Measurements from ENCODE around the gene TAS2R1. TPM values are rescaled to one million over a fixed set of nuclear protein-coding genes. Genes with fewer than 3 reads are reported as not detected.

The TAS2R1 gene
- total RNA-seq, 1 experiment from 2014 or later: not detected

DNA sequence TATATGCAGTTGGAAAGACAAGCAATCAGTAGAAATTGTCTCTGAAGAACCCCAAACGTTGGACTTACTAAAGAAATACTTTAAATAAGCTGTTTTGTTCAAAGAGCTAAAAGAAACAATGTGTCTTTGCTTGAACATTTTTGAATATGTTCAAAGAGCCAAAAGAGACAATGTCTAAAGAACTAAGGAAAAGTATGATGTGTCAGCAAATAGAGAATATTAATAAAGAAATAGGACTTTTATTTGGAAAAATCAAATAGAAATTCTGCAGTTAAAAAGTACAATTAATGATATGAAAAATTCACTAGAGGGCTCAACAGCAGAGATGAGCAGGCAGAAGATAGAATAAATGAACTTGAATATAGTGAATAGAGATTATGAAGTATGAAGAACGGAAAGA lies 19.2 kb downstream of the TAS2R1 start:
- intact Hi-C loops (cut with micrococcal nuclease): no loop called here
- ChIA-PET POLR2A (no interaction called here), RAD21 (ENCODE audit: low non-redundant PET in 1 of 2, low total read pairs in 2 of 2, uncharacterized antibody in 2 of 2, unreplicated experiment in 2 of 2) (no interaction called here), CTCF (no interaction called here)
- Histone ChIP-seq H3K36me3 (ENCODE audit: control insufficient read depth in 1 of 2, insufficient read depth in 2 of 2, low read length in 2 of 2) (no peaks in the 10 kb centered on the region), H3K9me2 (ENCODE audit: insufficient read depth) (no peaks in the 10 kb centered on the region), H3K79me2 (ENCODE audit: insufficient read depth, low read length) (no peaks in the 10 kb centered on the region), H3K4me3 (replicated peaks in 1 of 2; ENCODE audit: low read depth in 1 of 2, low read length in 2 of 2) (no peak overlapping the region), H2AFZ (ENCODE audit: low read depth, low read length, poor library complexity, severe bottlenecking) (no peak overlapping the region), H3K4me1 (ENCODE audit: control insufficient read depth in 1 of 2, insufficient read depth in 2 of 2, low read length in 2 of 2) (no peaks in the 10 kb centered on the region), H3K9me3 (ENCODE audit: control insufficient read depth in 1 of 2, insufficient read depth in 1 of 2, low read depth in 1 of 2, low read length in 2 of 2) (no peaks in the 10 kb centered on the region; a peak in 1 of 4 replicates), H3K27ac (ENCODE audit: low read depth, low read length) (no peak overlapping the region), H3K27me3 (ENCODE audit: insufficient read depth, low read length) (no peaks in the 10 kb centered on the region), H3K4me2 (ENCODE audit: low read length) (no peak overlapping the region), H3K9ac (ENCODE audit: low read length) (no peak overlapping the region), H4K20me1 (ENCODE audit: insufficient read depth) (no peaks in the 10 kb centered on the region)
- ATAC-seq (no peak), DNase-seq (ENCODE audit: low read depth, low spot score) (no peak)
- BruUV-seq (replicated peaks): no TSS peak
- TF ChIP-seq SRF (IDR thresholded peaks at IDR 0.05; ENCODE audit: low read depth): no peak
- TF ChIP-seq JUND (IDR thresholded peaks at IDR 0.05): no peak
- no peak for TF ChIP-seq EGR1 (IDR thresholded peaks at IDR 0.05; ENCODE audit: low read depth)
- TF ChIP-seq, protein P1, sequence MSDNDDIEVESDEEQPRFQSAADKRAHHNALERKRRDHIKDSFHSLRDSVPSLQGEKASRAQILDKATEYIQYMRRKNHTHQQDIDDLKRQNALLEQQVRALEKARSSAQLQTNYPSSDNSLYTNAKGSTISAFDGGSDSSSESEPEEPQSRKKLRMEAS (IDR thresholded peaks at IDR 0.05): no peak
- TF ChIP-seq ZFX (IDR thresholded peaks at IDR 0.05): no peak
- no peak for TF ChIP-seq RAD21 (IDR thresholded peaks at IDR 0.05; ENCODE audit: low read depth)
- TF ChIP-seq POLR2AphosphoS5 (IDR thresholded peaks at IDR 0.05; ENCODE audit: low read depth, low read length): no peak
- TF ChIP-seq YY1 (IDR thresholded peaks at IDR 0.05; ENCODE audit: extremely low read depth, insufficient replicate concordance, low read depth, low read length): no peak
- no peak for TF ChIP-seq ZNF274 (IDR thresholded peaks at IDR 0.05; ENCODE audit: low read depth, low read length)
- TF ChIP-seq, protein P2, sequence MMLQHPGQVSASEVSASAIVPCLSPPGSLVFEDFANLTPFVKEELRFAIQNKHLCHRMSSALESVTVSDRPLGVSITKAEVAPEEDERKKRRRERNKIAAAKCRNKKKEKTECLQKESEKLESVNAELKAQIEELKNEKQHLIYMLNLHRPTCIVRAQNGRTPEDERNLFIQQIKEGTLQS (IDR thresholded peaks at IDR 0.05): no peak
- TF ChIP-seq, protein P3, sequence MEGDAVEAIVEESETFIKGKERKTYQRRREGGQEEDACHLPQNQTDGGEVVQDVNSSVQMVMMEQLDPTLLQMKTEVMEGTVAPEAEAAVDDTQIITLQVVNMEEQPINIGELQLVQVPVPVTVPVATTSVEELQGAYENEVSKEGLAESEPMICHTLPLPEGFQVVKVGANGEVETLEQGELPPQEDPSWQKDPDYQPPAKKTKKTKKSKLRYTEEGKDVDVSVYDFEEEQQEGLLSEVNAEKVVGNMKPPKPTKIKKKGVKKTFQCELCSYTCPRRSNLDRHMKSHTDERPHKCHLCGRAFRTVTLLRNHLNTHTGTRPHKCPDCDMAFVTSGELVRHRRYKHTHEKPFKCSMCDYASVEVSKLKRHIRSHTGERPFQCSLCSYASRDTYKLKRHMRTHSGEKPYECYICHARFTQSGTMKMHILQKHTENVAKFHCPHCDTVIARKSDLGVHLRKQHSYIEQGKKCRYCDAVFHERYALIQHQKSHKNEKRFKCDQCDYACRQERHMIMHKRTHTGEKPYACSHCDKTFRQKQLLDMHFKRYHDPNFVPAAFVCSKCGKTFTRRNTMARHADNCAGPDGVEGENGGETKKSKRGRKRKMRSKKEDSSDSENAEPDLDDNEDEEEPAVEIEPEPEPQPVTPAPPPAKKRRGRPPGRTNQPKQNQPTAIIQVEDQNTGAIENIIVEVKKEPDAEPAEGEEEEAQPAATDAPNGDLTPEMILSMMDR (IDR thresholded peaks at IDR 0.05 in 2 of 3, conservative IDR thresholded peaks at IDR 0.05 in 1 of 3; ENCODE audit: borderline replicate concordance in 1 of 3, insufficient read depth in 1 of 3, low read depth in 2 of 3, low read length in 2 of 3): no peak
- no peak for TF ChIP-seq ELF1 (IDR thresholded peaks at IDR 0.05; ENCODE audit: borderline replicate concordance, low read depth)

Data from HCT116 (cell line).